Natural killer cell (primary cell): Measurements from ENCODE around the gene RBBP8NL. TPM values are rescaled to one million over a fixed set of nuclear protein-coding genes. Genes with fewer than 3 reads are reported as not detected.

Source experiments
- ATAC-seq, 3 donors: fragments of 150-1000 bp in 2 of 3; fragments of 200-7000 bp in 1 of 3; cut with Tn5 transposase; 1 replicate in 1 of 3; 2 replicates in 2 of 3; pipeline ENCODE4 v1.10.0; 2021; ENCODE audit warnings: mild to moderate bottlenecking in 2 of 3, moderate library complexity in 2 of 3
- DNase-seq, 2 donors: peaks; one replicate each; pipeline versions ENCODE4 v3.0.0 to v3.0.0-alpha.2; 2013 to 2021; ENCODE audit warnings: mixed read lengths in 1 of 2
- H3K27ac ChIP-seq: one replicate; pipeline ENCODE4 v1.5.1; 2013; ENCODE audit warnings: mild to moderate bottlenecking, low read length
- H3K27me3 ChIP-seq: one replicate; pipeline ENCODE4 v1.6.1; 2013; ENCODE audit warnings: low read length; ENCODE audit not compliant: control insufficient read depth, insufficient read depth
- H3K36me3 ChIP-seq: one replicate; pipeline ENCODE4 v1.6.1; 2013; ENCODE audit warnings: low read length; ENCODE audit not compliant: control insufficient read depth, insufficient read depth
- H3K4me1 ChIP-seq: one replicate; pipeline ENCODE4 v1.6.1; 2013; ENCODE audit warnings: low read length; ENCODE audit not compliant: control insufficient read depth, insufficient read depth
- H3K4me3 ChIP-seq: one replicate; pipeline ENCODE4 v1.5.1; 2013; ENCODE audit warnings: low read length
- H3K9me3 ChIP-seq: one replicate; pipeline ENCODE4 v1.6.1; 2013; ENCODE audit warnings: low read length; ENCODE audit not compliant: control insufficient read depth, insufficient read depth
- H3K27ac Mint-ChIP-seq, 2 donors: one replicate each; pipeline ENCODE4 v1.8.0; 2022; ENCODE audit warnings: mild to moderate bottlenecking in 2 of 2, mixed read lengths in 2 of 2, moderate library complexity in 1 of 2
- H3K27me3 Mint-ChIP-seq, 2 donors: one replicate each; pipeline ENCODE4 v1.8.0; 2022; ENCODE audit warnings: low read depth in 2 of 2, mixed read lengths in 2 of 2
- H3K36me3 Mint-ChIP-seq: one replicate; pipeline ENCODE4 v1.8.0; 2022; ENCODE audit warnings: mixed read lengths
- H3K4me1 Mint-ChIP-seq, 2 donors: one replicate each; pipeline ENCODE4 v1.8.0; 2022; ENCODE audit warnings: mixed read lengths in 2 of 2
- H3K4me3 Mint-ChIP-seq: one replicate; pipeline ENCODE4 v1.8.0; 2022; ENCODE audit warnings: mild to moderate bottlenecking, moderate library complexity, mixed read lengths
- H3K9me3 Mint-ChIP-seq, 2 donors: one replicate each; pipeline ENCODE4 v1.8.0; 2022; ENCODE audit warnings: mixed read lengths in 2 of 2
- CTCF ChIP-seq: fragments of 200-600 bp; IDR thresholded peaks from one replicate; pipeline ENCODE4 v1.8.0; 2022; ENCODE audit warnings: antibody characterized with exemption
- WGBS: methylation state at CpG from one replicate; pipeline ENCODE4 v1.1.7; 2013; ENCODE audit warnings: missing lambda C conversion rate; ENCODE audit not compliant: insufficient coverage; 5-methylcytosine and 5-hydroxymethylcytosine counted together
- intact Hi-C: fragments of 100-400 bp; cut with micrococcal nuclease; formaldehyde crosslinking; loops from one replicate; pipeline ENCODE4 v1.14.2; 2022
- total RNA-seq, 4 donors: library from RNA; stranded (reverse); fragments of 120-200 nt in 1 of 4; gene quantifications; one replicate each; pipeline versions ENCODE4 v1.2.3 to v1.2.4, GENCODE V29; 2013 to 2022

RBBP8NL gene
- total RNA-seq, 3 donors from 2014 or later (not counting 1 experiment from before 2014, with no cell fraction given): not detected

DNA sequence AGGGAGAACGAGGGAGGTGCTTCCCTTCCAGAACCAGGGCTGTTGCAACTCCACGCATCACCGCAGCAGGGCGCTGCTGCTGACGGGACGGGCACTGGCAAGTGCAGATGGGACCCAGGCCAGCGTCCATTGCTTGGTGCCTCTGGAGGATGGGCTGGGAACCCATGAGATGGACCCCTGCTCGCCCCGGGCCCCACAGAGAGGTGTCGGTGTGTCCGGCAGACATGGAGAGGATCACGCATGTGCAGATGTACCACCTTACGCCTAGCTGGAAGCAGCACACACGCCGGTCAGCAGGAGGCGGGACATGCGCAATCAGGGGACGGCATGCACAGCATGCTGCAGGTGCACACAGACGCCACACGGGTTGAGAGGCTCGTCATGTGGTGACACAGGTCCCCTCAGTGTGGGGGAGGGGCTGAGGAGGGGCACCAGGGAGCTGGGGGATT, 26.0 kb downstream of the RBBP8NL start:
- ATAC-seq (no peak), DNase-seq (no peak)
- Histone ChIP-seq H3K9me3 (no peaks in the 10 kb centered on the region), H3K27me3 (no peaks in the 10 kb centered on the region), H3K4me1 (peaks cover 14% of the 10 kb centered on the region), H3K4me3 (no peak overlapping the region), H3K27ac (no peak overlapping the region), H3K36me3 (no peaks in the 10 kb centered on the region)
- WGBS: 93% methylated on average over 21 of the region's 21 CpGs
- Mint-ChIP-seq H3K4me3 (no peak overlapping the region), H3K9me3 (peaks cover 0 to 3% of the 10 kb centered on the region in 2 donors), H3K36me3 (no peaks in the 10 kb centered on the region), H3K4me1 (peaks cover 10 to 17% of the 10 kb centered on the region in 2 donors), H3K27ac (no peak overlapping the region), H3K27me3 (no peaks in the 10 kb centered on the region)
- intact Hi-C loops: no loop called here
- TF ChIP-seq CTCF: no peak

DNA sequence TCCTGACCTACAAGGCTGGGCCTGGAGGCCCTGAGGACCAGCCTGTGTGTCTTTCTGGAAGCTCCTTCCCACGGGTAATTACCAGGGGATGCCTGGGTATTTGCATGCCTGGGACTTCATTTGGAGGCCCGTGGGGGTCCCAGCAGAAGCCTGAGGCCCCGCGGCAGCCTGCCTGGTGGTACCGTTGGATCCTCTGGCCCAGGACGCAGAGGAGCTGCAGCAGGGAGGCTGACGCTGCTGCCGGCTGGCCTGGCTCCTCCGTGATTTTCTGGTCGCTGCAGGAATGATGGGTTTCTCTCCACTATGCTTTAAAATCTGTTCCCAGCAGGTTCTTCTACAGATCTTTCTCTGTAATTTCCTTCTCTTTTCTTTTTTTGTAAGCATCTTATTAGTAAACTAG, 26.8 kb downstream of the RBBP8NL start:
- peaks cover 0 to 3% of the 10 kb centered on the region in 2 donors for H3K9me3 Mint-ChIP-seq
- TF ChIP-seq CTCF: no peak
- no peaks in the 10 kb centered on the region for H3K36me3 Mint-ChIP-seq
- ATAC-seq: no peak
- WGBS: 89% methylated on average over 10 of the region's 10 CpGs
- intact Hi-C loops: no loop called here
- no peaks in the 10 kb centered on the region for H3K36me3 ChIP-seq
- peaks cover 3 to 9% of the 10 kb centered on the region in 2 donors for H3K4me1 Mint-ChIP-seq
- H3K9me3 ChIP-seq: no peaks in the 10 kb centered on the region
- H3K4me3 Mint-ChIP-seq: no peak overlapping the region
- H3K4me1 ChIP-seq: peaks cover 6% of the 10 kb centered on the region
- no peak overlapping the region for H3K27ac Mint-ChIP-seq
- H3K27me3 ChIP-seq: no peaks in the 10 kb centered on the region
- no peak overlapping the region for H3K27ac ChIP-seq
- no peak overlapping the region for H3K4me3 ChIP-seq
- H3K27me3 Mint-ChIP-seq: no peaks in the 10 kb centered on the region
- DNase-seq: no peak

GRCh38 chr20:62400021-62400420, 27.3 kb downstream of the RBBP8NL start:
- H3K4me3 ChIP-seq: no peak overlapping the region
- intact Hi-C loops: no loop called here
- H3K4me1 ChIP-seq: peaks cover 2% of the 10 kb centered on the region
- no peak for ATAC-seq
- H3K27me3 ChIP-seq: no peaks in the 10 kb centered on the region
- no peaks in the 10 kb centered on the region for H3K9me3 ChIP-seq
- WGBS: 89% methylated on average over 7 of the region's 7 CpGs
- no peaks in the 10 kb centered on the region for H3K27me3 Mint-ChIP-seq
- H3K4me1 Mint-ChIP-seq: peaks cover 0 to 3% of the 10 kb centered on the region in 2 donors
- H3K27ac Mint-ChIP-seq: no peak overlapping the region
- no peak for DNase-seq
- peaks cover 2% of the 10 kb centered on the region for H3K36me3 ChIP-seq
- no peak overlapping the region for H3K4me3 Mint-ChIP-seq
- no peak overlapping the region for H3K27ac ChIP-seq
- peaks cover 0 to 3% of the 10 kb centered on the region in 2 donors for H3K9me3 Mint-ChIP-seq
- TF ChIP-seq CTCF: no peak
- no peaks in the 10 kb centered on the region for H3K36me3 Mint-ChIP-seq

DNA sequence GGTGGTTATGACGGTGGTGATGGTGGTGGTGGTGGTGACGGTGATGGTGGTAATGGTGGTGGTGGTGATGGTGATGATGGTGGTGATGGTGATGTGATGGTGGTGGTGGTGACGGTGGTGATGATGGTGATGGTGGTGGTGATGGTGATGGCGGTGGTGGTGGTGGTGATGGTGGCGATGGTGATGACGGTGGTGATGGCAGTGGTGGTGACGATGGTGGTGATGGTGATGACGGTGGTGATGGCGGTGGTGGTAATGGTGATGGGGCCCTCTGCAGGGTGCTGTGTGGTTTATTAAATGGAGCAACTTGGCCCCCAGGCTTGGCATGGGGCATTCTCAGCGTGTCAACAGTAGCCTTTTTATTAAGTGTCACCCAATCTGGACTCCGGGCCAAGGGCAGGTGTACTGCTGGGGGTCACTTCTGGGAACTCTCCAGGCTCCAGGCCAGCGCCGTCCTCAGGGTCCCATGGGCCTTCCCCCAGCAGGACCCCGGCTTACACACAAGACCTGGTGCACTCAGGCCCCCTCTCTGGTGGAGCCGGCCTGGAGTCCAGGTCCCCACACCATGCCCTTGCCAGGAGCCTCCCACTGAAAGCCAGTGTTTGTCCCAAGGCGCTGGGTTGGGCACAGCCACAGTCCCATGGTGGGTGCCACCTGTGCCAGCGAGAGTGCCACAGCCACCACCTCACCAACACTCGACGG, 29.1 kb downstream of the RBBP8NL start:
- H3K9me3 ChIP-seq: no peaks in the 10 kb centered on the region
- H3K27ac ChIP-seq: no peak overlapping the region
- no peaks in the 10 kb centered on the region for H3K4me1 ChIP-seq
- Mint-ChIP-seq H3K4me3 (no peak overlapping the region), H3K36me3 (no peaks in the 10 kb centered on the region), H3K27me3 (no peaks in the 10 kb centered on the region), H3K4me1 (peaks cover 0 to 3% of the 10 kb centered on the region in 2 donors), H3K9me3 (peaks cover 0 to 3% of the 10 kb centered on the region in 2 donors), H3K27ac (peak overlapping the region in 1 of 2 donors; percentile 58)
- no peak for TF ChIP-seq CTCF
- H3K27me3 ChIP-seq: no peaks in the 10 kb centered on the region
- peaks cover 4% of the 10 kb centered on the region for H3K36me3 ChIP-seq
- intact Hi-C loops: no loop called here
- 93% methylated on average over 19 of the region's 19 CpGs for WGBS
- no peak overlapping the region for H3K4me3 ChIP-seq
- DNase-seq: no peak
- ATAC-seq: no peak
